Measurements from ENCODE around the gene TBC1D10B. TPM values are rescaled to one million over a fixed set of nuclear protein-coding genes. Genes with fewer than 3 reads are reported as not detected.

Gene TBC1D10B
- total RNA-seq, 2 experiments from 2014 or later: 39.7 to 41.3 TPM

- ChIA-PET CTCF (interaction anchor here (0.7 to 3.6 kb wide), 14 partner anchors 9 to 199 kb away, joined by 3 to 36 read pairs (median 4); partner anchors contain the start of genes DCTPP1 and ZNF771), POLR2A (interaction anchor here (0.7 to 4.2 kb wide), 18 partner anchors 9 to 458 kb away, joined by 3 to 38 read pairs (median 4); partner anchors contain the start of genes ALDOA, DCTPP1 and ZNF771)
- Mint-ChIP-seq H3K36me3 (ENCODE audit: low read depth) (peaks cover 44% of the 10 kb centered on the region), H3K4me3 (peak overlapping the region; percentile 36), H3K4me1 (ENCODE audit: low read depth) (peaks cover 34% of the 10 kb centered on the region), H3K27me3 (no peaks in the 10 kb centered on the region), H3K9me3 (no peaks in the 10 kb centered on the region), H3K27ac (peak overlapping the region; percentile 12)
- DNase-seq: no peak
- no peak for TF ChIP-seq CTCF (IDR thresholded peaks at IDR 0.05)
- no peak for ATAC-seq
- intact Hi-C loops (cut with micrococcal nuclease): no loop called here
These were observed 46.6 kb upstream of the TBC1D10B start for GRCh38 chr16:30416624-30417528.

- DNase-seq: no peak
- ATAC-seq: no peak
- H3K27me3 Mint-ChIP-seq: no peaks in the 10 kb centered on the region
- H3K4me1 Mint-ChIP-seq (ENCODE audit: low read depth): peaks cover 32% of the 10 kb centered on the region
- ChIA-PET POLR2A (interaction anchor here (1.2 to 4.2 kb wide), 6 partner anchors 10 to 119 kb away, joined by 3 to 38 read pairs (median 6); partner anchors contain the start of genes DCTPP1 and ZNF771), CTCF (interaction anchor here (1.1 to 3.6 kb wide), 6 partner anchors 8 to 199 kb away, joined by 3 to 36 read pairs (median 4); partner anchors contain the start of genes DCTPP1 and ZNF771)
- intact Hi-C loops (cut with micrococcal nuclease): no loop called here
- H3K27ac Mint-ChIP-seq: no peak overlapping the region
- no peak for TF ChIP-seq CTCF (IDR thresholded peaks at IDR 0.05)
- H3K4me3 Mint-ChIP-seq: no peak overlapping the region
- no peaks in the 10 kb centered on the region for H3K9me3 Mint-ChIP-seq
- H3K36me3 Mint-ChIP-seq (ENCODE audit: low read depth): peaks cover 45% of the 10 kb centered on the region
These were observed 45.8 kb upstream of the TBC1D10B start for GRCh38 chr16:30416047-30416603.

- ATAC-seq (no peak), DNase-seq (no peak)
- Mint-ChIP-seq H3K4me3 (no peak overlapping the region), H3K9me3 (no peaks in the 10 kb centered on the region), H3K27me3 (no peaks in the 10 kb centered on the region), H3K27ac (peak overlapping the region; percentile 3), H3K36me3 (ENCODE audit: low read depth) (peaks cover 38% of the 10 kb centered on the region), H3K4me1 (ENCODE audit: low read depth) (peaks cover 37% of the 10 kb centered on the region)
- ChIA-PET CTCF (interaction anchor here (1.1 kb wide), 1 partner anchor 201 kb away, joined by 3 read pairs; no protein-coding TSS in a partner anchor), POLR2A (interaction anchor here (0.8 kb wide), 1 partner anchor 10 kb away, joined by 4 read pairs; no protein-coding TSS in a partner anchor)
- intact Hi-C loops (cut with micrococcal nuclease): no loop called here
- TF ChIP-seq CTCF (IDR thresholded peaks at IDR 0.05): no peak
These were observed 43.9 kb upstream of the TBC1D10B start for GRCh38 chr16:30414159-30414558.

GRCh38 chr16:30413112-30413806 is 43.0 kb upstream of the TBC1D10B start:
- Mint-ChIP-seq H3K4me1 (ENCODE audit: low read depth) (peaks cover 42% of the 10 kb centered on the region), H3K4me3 (no peak overlapping the region), H3K36me3 (ENCODE audit: low read depth) (peaks cover 33% of the 10 kb centered on the region), H3K27ac (peak overlapping the region; percentile 30), H3K27me3 (no peaks in the 10 kb centered on the region), H3K9me3 (no peaks in the 10 kb centered on the region)
- DNase-seq: no peak
- no peak for ATAC-seq
- intact Hi-C loops (cut with micrococcal nuclease): no loop called here
- no peak for TF ChIP-seq CTCF (IDR thresholded peaks at IDR 0.05)
- ChIA-PET CTCF (interaction anchor here (2.1 kb wide), 1 partner anchor 17 kb away, joined by 9 read pairs; the partner anchor contains the start of gene DCTPP1), POLR2A (no interaction called here)

All from activated CD8-positive, alpha-beta T cell treated with anti-CD3 and anti-CD28 coated beads for 36 hours (primary cell).